Stimulated activated naive B cell treated with anti-CD40 and anti-IgM and Interleukin-4, amounts not matched to agents 10 μg/mL and 1 μg/mL and 100 μg/mL, for 72 hours (primary cell): ENCODE data around the gene FCN2.

Experiments
- ATAC-seq, 2 donors: fragments of 150-1000 bp; cut with Tn5 transposase; replicated peaks; 2 replicates each; pipeline ENCODE4 v1.10.0; 2021; ENCODE audit warnings: moderate library complexity in 1 of 2
- DNase-seq: peaks from one replicate; pipeline ENCODE4 v3.0.0; 2021
- H3K27ac Mint-ChIP-seq: one replicate; pipeline ENCODE4 v1.8.0; 2022; ENCODE audit warnings: mild to moderate bottlenecking, mixed read lengths
- H3K27me3 Mint-ChIP-seq, 2 donors: one replicate each; pipeline ENCODE4 v1.8.0; 2022; ENCODE audit warnings: mixed read lengths in 2 of 2
- H3K36me3 Mint-ChIP-seq, 2 donors: one replicate each; pipeline ENCODE4 v1.8.0; 2022; ENCODE audit warnings: mixed read lengths in 2 of 2, mild to moderate bottlenecking in 1 of 2
- H3K4me1 Mint-ChIP-seq, 2 donors: one replicate each; pipeline ENCODE4 v1.8.0; 2022; ENCODE audit warnings: mixed read lengths in 2 of 2, mild to moderate bottlenecking in 1 of 2
- H3K4me3 Mint-ChIP-seq, 2 donors: one replicate each; pipeline ENCODE4 v1.8.0; 2022; ENCODE audit warnings: mild to moderate bottlenecking in 2 of 2, mixed read lengths in 2 of 2, moderate library complexity in 1 of 2
- H3K9me3 Mint-ChIP-seq, 2 donors: one replicate each; pipeline ENCODE4 v1.8.0; 2022; ENCODE audit warnings: mixed read lengths in 2 of 2, mild to moderate bottlenecking in 1 of 2

The FCN2 gene

DNA sequence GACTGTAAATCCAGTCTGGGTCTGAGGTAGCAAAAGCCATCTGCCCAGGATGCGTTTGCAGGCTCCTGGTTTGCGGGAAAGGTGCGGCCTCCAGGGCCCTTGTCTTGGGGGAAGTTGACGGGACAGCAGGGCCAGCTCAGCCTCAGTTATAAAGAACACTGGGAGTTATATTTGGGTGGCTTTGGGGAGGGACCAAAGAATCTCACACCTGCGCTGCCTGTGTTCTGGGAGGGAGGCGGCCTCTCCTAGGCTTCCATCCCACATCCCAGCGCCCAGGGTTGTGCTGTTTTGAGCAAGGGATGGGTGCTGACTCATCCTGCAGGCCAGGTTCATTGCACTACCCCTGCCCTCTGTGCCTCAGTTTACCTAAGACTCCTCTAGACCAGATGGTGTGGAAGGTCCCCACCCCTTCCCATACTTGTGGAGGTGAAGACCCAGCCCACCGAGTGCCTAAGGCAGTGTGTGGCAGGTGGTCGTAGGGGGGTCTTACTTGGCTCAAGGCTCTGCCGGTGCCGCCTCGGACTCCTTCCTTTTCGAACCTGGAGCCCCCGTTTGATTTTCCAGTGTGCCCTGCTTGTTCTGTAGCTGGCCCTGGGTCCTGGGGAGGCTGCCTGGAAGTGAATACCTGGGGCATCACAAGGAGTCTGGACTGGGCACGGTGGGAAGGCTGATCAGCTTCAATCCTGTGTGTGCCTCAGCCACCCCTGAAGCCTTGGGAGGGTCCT is 39.3 kb upstream of the FCN2 start:
- H3K27me3 Mint-ChIP-seq = no peaks in the 10 kb centered on the region
- no peak for ATAC-seq
- no peak overlapping the region for H3K27ac Mint-ChIP-seq
- DNase-seq = no peak
- no peak overlapping the region for H3K4me3 Mint-ChIP-seq
- H3K9me3 Mint-ChIP-seq = no peaks in the 10 kb centered on the region
- no peaks in the 10 kb centered on the region for H3K4me1 Mint-ChIP-seq
- H3K36me3 Mint-ChIP-seq = no peaks in the 10 kb centered on the region

DNA sequence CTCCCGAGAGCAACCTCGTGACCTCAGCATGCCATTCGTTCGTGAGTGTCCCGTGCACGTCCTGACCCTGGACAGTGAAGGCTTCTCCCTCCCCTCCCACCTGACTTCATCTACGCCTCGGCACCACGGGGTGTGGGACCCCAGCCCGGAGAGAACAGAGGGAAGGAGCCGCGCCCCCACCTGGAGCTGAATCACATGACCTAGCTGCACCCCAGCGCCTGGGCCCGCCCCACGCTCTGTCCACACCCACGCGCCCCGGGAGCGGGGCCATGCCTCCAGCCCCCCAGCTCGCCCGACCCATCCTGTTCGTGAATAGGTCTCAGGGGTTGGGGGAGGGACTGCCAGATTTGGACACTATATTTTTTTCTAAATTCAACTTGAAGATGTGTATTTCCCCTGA is 38.3 kb upstream of the FCN2 start:
- Mint-ChIP-seq H3K27ac (no peak overlapping the region), H3K27me3 (no peaks in the 10 kb centered on the region), H3K36me3 (no peaks in the 10 kb centered on the region), H3K4me3 (no peak overlapping the region), H3K4me1 (no peaks in the 10 kb centered on the region), H3K9me3 (no peaks in the 10 kb centered on the region)
- no peak for ATAC-seq
- DNase-seq = no peak

DNA sequence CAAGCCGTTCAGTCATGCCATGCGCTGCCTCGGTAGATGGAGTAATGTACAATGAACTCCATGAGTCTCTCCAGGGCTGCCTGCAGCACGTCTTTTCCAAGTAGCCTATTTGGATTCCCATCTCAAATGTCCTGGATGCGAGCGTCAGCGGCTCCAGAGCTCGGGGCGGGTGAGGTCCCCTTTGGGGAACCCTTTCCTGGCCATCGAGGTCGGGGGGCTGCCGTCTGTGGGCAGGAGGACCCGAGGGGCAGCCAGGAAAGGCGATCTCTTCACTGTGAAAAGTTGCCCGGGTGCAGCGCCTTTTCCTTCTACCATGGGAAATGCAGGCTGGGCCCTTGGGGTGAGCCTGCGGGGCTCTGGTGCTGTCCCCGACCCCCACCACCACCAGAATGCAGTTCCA is 36.9 kb upstream of the FCN2 start:
- no peak for DNase-seq
- no peaks in the 10 kb centered on the region for H3K27me3 Mint-ChIP-seq
- no peaks in the 10 kb centered on the region for H3K36me3 Mint-ChIP-seq
- H3K4me1 Mint-ChIP-seq = no peaks in the 10 kb centered on the region
- no peak for ATAC-seq
- no peak overlapping the region for H3K4me3 Mint-ChIP-seq
- H3K9me3 Mint-ChIP-seq = no peaks in the 10 kb centered on the region
- H3K27ac Mint-ChIP-seq = no peak overlapping the region

DNA sequence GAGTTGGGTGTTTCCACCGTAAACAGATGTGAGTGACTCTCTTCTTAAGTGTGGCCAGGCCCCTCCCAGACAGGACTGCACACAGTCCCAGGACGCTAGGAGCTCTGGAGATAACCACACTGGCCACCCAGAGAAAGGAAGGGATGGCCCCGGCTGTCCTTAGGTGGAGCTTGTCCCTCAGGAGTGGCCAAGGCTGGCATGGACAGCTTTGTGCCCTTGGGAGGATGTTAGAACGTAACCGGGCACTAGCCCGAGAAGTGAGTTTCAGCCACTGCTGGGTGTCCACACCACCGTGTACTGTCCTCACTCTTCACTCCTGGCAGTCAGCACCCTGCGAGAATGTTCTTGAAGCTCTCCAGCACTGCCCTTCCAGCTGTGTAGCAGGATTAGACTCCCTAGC is 35.8 kb upstream of the FCN2 start:
- no peaks in the 10 kb centered on the region for H3K4me1 Mint-ChIP-seq
- no peaks in the 10 kb centered on the region for H3K27me3 Mint-ChIP-seq

DNA sequence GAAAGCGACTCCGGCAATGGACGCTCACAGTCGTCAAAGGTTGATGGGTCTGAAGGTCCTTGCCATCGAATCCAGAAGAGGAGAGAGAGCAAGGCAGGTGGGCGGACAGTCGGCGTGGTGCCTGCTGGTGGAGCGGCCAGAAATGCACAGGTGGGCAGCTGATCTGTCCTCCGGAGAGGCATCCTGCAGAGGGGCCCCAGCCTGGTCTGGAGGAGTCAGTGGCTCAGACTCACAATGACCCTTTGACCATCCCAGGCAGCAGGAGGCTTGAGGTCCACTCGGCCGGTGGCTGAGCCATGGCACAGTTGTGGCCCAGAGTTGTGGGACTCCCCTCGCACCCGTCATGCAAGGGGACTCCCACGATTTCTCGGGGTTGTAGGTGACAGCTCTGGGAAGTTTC is 34.4 kb upstream of the FCN2 start:
- Mint-ChIP-seq H3K27me3 (no peaks in the 10 kb centered on the region), H3K4me1 (no peaks in the 10 kb centered on the region), H3K27ac (no peak overlapping the region), H3K4me3 (no peak overlapping the region), H3K36me3 (no peaks in the 10 kb centered on the region), H3K9me3 (no peaks in the 10 kb centered on the region)
- ATAC-seq = no peak
- no peak for DNase-seq

More for the DNA sequence above, 35.8 kb upstream of the FCN2 start:
- Mint-ChIP-seq H3K4me3 (no peak overlapping the region), H3K27ac (no peak overlapping the region), H3K36me3 (no peaks in the 10 kb centered on the region), H3K9me3 (no peaks in the 10 kb centered on the region)
- no peak for DNase-seq
- no peak for ATAC-seq

DNA sequence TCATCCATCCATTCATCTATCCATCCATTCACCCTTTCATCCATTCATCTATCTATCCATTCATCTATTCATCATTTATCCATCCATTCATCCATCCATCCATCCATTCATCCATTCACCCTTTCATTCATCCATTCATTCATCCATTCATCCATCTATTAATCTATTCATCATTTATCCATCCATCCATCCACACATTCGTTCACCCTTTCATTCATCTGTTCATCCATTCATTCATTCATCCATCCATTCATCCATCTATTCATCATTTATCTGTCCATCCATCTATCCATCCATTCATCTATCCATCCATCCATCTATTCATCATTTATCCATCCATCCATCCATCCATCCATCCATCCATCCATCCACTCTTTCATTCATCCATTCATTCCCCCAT is 33.9 kb upstream of the FCN2 start:
- H3K36me3 Mint-ChIP-seq = no peaks in the 10 kb centered on the region
- no peak overlapping the region for H3K4me3 Mint-ChIP-seq
- H3K27ac Mint-ChIP-seq = no peak overlapping the region
- DNase-seq (no peak), ATAC-seq (no peak)
- no peaks in the 10 kb centered on the region for H3K4me1 Mint-ChIP-seq
- no peaks in the 10 kb centered on the region for H3K9me3 Mint-ChIP-seq
- no peaks in the 10 kb centered on the region for H3K27me3 Mint-ChIP-seq

DNA sequence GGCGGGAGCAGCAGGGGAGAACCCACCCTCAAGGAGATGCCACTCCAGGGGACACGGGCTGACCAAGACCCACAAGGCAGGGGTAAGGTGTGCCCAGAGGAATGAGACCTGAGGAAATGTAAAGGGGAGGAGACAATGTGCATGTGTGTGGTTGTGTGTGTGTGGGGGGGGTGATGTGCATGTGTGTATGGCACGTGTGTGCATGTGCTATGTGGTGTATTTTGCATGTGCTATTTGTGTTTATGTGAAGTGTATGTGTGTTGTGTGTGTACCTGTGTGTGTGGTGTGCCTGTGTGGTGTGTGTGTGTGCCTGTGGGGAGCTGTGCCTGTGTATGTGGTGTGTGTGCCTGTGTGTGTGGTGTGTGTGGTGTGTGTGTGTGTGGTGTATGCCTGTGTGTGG is 33.5 kb upstream of the FCN2 start:
- DNase-seq = no peak
- H3K36me3 Mint-ChIP-seq = no peaks in the 10 kb centered on the region

DNA sequence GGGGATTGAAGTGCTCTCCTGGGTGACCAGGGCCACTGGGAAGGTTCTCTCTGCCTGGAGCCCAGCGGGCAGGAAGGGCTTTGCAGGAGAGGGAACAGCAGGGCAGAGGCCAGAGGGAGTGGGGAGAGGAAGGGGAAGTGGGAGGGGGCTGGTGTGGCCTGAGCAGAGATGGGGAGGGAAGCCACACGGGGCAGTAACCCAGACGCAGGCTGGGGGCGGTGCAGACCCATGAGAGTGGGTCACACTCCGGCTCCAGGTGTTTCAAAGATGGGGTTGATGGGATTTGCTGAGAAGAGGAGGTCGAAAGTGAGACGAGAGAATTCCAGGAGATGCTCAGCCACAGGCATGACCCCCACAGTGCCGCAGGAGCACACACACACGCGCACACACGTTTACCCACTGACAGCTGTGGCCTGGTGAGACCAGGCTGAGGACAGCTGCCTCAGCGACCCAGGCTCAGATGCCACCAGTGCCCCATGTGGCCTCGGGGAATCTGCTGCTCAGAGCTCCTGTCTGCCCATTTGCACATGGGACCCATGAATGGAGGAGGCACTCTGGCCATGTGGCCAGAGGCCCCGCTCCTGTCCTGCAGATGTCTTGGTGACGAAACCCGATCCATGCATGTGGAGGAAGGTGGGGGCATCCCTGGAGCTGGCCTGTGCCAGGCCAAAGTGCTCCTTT is 32.7 kb upstream of the FCN2 start:
- no peaks in the 10 kb centered on the region for H3K27me3 Mint-ChIP-seq
- no peak for DNase-seq
- no peak overlapping the region for H3K4me3 Mint-ChIP-seq
- H3K9me3 Mint-ChIP-seq = no peaks in the 10 kb centered on the region
- no peaks in the 10 kb centered on the region for H3K36me3 Mint-ChIP-seq
- ATAC-seq = peak; percentile 43 to 44
- no peak overlapping the region for H3K27ac Mint-ChIP-seq
- H3K4me1 Mint-ChIP-seq = no peaks in the 10 kb centered on the region

More for the DNA sequence above, 33.5 kb upstream of the FCN2 start:
- H3K4me3 Mint-ChIP-seq = no peak overlapping the region
- no peaks in the 10 kb centered on the region for H3K27me3 Mint-ChIP-seq
- no peaks in the 10 kb centered on the region for H3K4me1 Mint-ChIP-seq
- no peaks in the 10 kb centered on the region for H3K9me3 Mint-ChIP-seq
- no peak for ATAC-seq
- H3K27ac Mint-ChIP-seq = no peak overlapping the region

DNA sequence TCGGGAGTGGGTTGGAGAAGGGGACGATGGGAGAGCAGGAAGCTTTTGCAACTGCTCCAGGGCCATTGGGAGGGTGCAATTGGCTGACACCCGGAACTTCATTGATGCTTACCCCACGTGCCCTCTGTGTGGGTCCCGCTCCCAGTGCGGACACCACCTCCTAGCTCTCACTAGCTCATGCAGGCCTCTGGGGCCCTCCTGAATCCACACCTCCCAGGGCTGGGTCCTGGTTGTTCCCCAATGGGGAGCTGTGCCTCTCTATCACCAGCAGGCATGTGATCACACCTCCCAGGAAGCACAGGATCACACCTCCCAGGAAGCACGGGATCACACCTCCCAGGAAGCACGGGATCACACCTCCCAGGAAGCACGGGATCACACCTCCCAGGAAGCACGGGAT is 32.1 kb upstream of the FCN2 start:
- H3K36me3 Mint-ChIP-seq = no peaks in the 10 kb centered on the region
- no peaks in the 10 kb centered on the region for H3K4me1 Mint-ChIP-seq
- no peaks in the 10 kb centered on the region for H3K9me3 Mint-ChIP-seq
- no peak overlapping the region for H3K27ac Mint-ChIP-seq
- ATAC-seq (no peak), DNase-seq (no peak)
- H3K27me3 Mint-ChIP-seq = no peaks in the 10 kb centered on the region
- no peak overlapping the region for H3K4me3 Mint-ChIP-seq

DNA sequence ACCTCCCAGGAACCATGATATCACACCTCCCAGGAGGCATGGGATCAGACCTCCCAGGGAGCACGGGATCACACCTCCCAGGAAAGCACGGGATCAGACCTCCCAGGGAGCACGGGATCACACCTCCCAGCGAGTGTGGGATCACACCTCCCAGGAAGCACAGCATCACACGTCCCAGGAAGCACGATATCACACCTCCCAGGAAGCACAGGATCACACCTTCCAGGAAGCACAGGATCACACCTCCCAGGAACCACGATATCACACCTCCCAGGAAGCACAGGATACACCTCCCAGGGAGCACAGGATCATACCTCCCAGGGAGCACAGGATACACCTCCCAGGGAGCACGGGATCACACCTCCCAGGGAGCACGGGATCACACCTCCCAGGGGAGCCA is 30.0 kb upstream of the FCN2 start:
- H3K4me1 Mint-ChIP-seq = no peaks in the 10 kb centered on the region

DNA sequence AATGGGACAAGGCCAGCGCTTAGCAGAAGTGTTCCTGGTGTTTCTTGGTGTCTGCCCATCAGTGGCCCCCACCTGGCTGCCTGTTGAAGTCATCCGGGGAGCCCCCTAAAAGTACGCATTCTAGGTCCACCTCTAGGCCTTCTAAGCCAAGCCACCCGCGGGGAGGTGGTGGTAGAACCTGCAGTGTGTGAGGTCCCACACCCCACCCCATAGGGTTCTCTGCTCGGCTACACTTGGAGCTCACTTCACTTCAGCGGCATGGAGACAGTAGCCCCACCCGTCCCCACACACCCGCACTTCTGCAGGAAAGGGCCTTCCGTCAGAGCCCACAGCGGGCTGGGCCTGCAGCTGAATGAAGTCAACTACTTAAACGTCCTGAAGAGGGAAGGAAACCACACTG is 29.6 kb upstream of the FCN2 start:
- peak in 1 of 2 donors; percentile 23 for ATAC-seq
- no peak overlapping the region for H3K27ac Mint-ChIP-seq
- H3K4me3 Mint-ChIP-seq = no peak overlapping the region
- H3K36me3 Mint-ChIP-seq = no peaks in the 10 kb centered on the region
- no peak for DNase-seq
- no peaks in the 10 kb centered on the region for H3K4me1 Mint-ChIP-seq
- H3K9me3 Mint-ChIP-seq = no peaks in the 10 kb centered on the region
- peaks cover 11% of the 10 kb centered on the region in 2 donors for H3K27me3 Mint-ChIP-seq

More for the DNA sequence above, 30.0 kb upstream of the FCN2 start:
- DNase-seq (no peak), ATAC-seq (no peak)
- H3K27me3 Mint-ChIP-seq = peaks cover 7 to 11% of the 10 kb centered on the region in 2 donors
- H3K27ac Mint-ChIP-seq = no peak overlapping the region
- H3K36me3 Mint-ChIP-seq = no peaks in the 10 kb centered on the region
- H3K9me3 Mint-ChIP-seq = no peaks in the 10 kb centered on the region
- no peak overlapping the region for H3K4me3 Mint-ChIP-seq

DNA sequence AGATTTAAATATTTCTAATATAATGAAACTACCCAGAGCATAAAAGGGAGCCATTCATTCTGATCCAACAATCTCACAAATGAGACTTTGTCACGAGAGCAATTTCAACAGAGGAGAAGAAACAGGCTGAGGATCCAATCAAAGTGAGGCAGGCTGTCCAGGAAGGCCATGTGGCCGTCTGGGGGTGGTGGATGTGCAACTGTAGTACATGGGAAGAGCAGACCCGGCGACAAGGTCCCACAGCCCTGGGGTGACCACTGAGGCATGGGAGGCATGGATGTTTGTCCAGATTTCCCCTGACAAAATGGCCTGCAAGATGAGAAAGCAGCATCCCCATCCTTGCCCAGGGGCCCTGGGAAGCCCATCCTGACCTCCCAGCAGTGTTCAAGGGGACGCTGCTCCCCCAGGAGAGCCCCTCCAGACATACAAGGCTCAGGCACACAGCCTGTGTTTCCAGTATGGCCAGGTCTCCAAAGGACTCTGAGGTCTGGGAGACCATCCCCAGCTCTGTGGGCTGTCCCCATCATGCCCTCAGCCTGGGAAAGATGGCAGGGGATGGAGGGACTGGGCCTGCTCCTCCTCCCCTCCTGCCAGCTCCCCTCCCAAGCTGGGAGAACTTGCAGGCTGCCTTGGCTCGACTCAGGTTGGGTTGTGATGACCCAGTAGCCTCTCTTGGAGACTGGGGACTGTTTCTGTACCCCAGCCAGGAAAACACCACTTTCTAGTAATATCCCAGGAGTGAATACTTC is 27.5 kb upstream of the FCN2 start:
- Mint-ChIP-seq H3K4me1 (peaks cover 8 to 12% of the 10 kb centered on the region in 2 donors), H3K27ac (no peak overlapping the region), H3K27me3 (peaks cover 19 to 22% of the 10 kb centered on the region in 2 donors), H3K4me3 (no peak overlapping the region), H3K9me3 (peaks cover 4 to 8% of the 10 kb centered on the region in 2 donors), H3K36me3 (peaks cover 0 to 6% of the 10 kb centered on the region in 2 donors)
- DNase-seq (no peak), ATAC-seq (no peak)

DNA sequence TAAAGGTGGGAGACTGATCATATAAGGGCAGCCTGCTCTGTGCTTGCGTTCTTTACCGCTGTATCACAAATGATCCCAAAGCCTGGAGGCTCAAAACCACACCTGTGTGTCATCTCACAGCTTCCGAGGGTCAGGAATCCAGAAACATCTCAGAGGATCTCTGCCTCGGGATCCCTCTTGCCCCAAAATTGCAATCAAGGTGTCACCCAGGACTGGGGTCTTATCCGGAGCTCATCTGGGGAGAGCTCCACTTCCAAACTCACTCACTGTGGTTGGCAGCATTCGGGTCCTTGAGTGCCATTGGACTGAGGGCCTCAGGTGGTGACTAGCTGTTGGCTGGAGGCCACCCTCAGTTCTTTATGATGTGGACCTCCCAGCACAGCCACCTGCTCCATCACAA is 26.7 kb upstream of the FCN2 start:
- ATAC-seq = no peak
- H3K27me3 Mint-ChIP-seq = peaks cover 19 to 22% of the 10 kb centered on the region in 2 donors
- no peak overlapping the region for H3K4me3 Mint-ChIP-seq
- no peak for DNase-seq
- peaks cover 16 to 20% of the 10 kb centered on the region in 2 donors for H3K4me1 Mint-ChIP-seq
- peaks cover 0 to 6% of the 10 kb centered on the region in 2 donors for H3K36me3 Mint-ChIP-seq
- H3K27ac Mint-ChIP-seq = no peak overlapping the region
- H3K9me3 Mint-ChIP-seq = peaks cover 4 to 9% of the 10 kb centered on the region in 2 donors

DNA sequence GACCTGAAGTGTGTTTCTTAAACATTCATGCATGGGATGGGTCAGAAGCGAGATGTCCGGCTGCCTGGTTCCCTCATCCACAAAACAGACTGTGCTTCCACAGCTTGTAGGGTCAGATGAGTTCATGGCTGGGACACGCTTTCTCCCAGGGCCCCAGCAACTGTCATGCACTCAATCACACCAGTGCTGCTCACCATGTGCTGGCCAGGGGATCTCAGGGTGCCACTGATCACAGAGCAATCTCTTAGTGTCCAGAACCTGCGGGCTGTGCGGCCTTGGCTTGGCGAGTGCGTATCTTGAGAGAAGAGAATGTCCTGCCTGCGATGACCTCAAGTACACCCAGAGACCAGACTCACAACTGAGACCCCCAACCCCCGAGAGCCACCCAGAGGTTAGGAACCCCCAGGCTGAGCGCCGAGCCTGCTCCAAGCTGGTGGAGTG is 26.0 kb upstream of the FCN2 start:
- peaks cover 4 to 11% of the 10 kb centered on the region in 2 donors for H3K9me3 Mint-ChIP-seq
- H3K4me3 Mint-ChIP-seq = no peak overlapping the region
- H3K27ac Mint-ChIP-seq = no peak overlapping the region
- peaks cover 0 to 6% of the 10 kb centered on the region in 2 donors for H3K36me3 Mint-ChIP-seq
- DNase-seq (no peak), ATAC-seq (no peak)
- peaks cover 19 to 22% of the 10 kb centered on the region in 2 donors for H3K27me3 Mint-ChIP-seq
- peaks cover 17 to 21% of the 10 kb centered on the region in 2 donors for H3K4me1 Mint-ChIP-seq
